Omental fat pad (tissue), 4 donors: ENCODE data around the gene ST6GALNAC6. TPM values are rescaled to one million over a fixed set of nuclear protein-coding genes. Genes with fewer than 3 reads are reported as not detected.
"Not testable (repeated sequence)": the region's sequence is repeated elsewhere in the genome, so short reads cannot be mapped to it uniquely, and the experiment has no call there.

Source experiments
- ATAC-seq: fragments of 150-250 bp; one replicate; pipeline ENCODE4 v1.9.1; 2016; ENCODE audit warnings: mild to moderate bottlenecking, moderate library complexity; ENCODE audit not compliant: low FRiP score
- DNase-seq: peaks from one replicate; pipeline ENCODE4 v3.0.0-alpha.2; 2019; ENCODE audit warnings: low spot score
- total RNA-seq, 4 donors: library from RNA; depleted of rRNA; stranded (reverse); fragments of >200 nt; gene quantifications; one replicate each; pipeline ENCODE4 v1.1.0, GENCODE V29; 2016
- TF ChIP-seq, protein P1 (sequence below), 3 donors: fragments of 450-650 bp; IDR thresholded peaks; one replicate each; pipeline ENCODE4 v1.5.1; 2016 to 2017; ENCODE audit warnings: antibody characterized with exemption in 3 of 3, mild to moderate bottlenecking in 3 of 3, moderate library complexity in 2 of 3

The ST6GALNAC6 gene
- total RNA-seq, 4 donors from 2014 or later = 138 to 213 (median 155) TPM

DNA sequence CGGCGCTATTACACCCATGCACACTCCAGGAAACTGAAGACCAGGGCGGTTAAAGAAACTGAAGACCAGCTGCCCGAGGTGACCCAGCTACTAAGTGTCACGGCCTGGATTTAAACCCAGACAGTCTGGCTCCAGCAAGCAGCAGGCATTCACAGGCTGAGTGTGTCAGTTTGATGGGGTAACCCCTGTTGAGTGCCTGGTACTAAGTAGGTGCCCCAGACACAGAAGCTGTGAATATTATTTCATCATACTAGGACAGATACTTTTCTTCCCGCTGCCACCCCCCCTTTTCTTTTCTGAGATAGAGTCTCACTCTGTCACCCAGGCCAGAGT is 52.3 kb downstream of the ST6GALNAC6 start:
- no peak for ATAC-seq
- no peak for DNase-seq
- TF ChIP-seq, protein P1, sequence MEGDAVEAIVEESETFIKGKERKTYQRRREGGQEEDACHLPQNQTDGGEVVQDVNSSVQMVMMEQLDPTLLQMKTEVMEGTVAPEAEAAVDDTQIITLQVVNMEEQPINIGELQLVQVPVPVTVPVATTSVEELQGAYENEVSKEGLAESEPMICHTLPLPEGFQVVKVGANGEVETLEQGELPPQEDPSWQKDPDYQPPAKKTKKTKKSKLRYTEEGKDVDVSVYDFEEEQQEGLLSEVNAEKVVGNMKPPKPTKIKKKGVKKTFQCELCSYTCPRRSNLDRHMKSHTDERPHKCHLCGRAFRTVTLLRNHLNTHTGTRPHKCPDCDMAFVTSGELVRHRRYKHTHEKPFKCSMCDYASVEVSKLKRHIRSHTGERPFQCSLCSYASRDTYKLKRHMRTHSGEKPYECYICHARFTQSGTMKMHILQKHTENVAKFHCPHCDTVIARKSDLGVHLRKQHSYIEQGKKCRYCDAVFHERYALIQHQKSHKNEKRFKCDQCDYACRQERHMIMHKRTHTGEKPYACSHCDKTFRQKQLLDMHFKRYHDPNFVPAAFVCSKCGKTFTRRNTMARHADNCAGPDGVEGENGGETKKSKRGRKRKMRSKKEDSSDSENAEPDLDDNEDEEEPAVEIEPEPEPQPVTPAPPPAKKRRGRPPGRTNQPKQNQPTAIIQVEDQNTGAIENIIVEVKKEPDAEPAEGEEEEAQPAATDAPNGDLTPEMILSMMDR (IDR thresholded peaks at IDR 0.05) = no peak

DNA sequence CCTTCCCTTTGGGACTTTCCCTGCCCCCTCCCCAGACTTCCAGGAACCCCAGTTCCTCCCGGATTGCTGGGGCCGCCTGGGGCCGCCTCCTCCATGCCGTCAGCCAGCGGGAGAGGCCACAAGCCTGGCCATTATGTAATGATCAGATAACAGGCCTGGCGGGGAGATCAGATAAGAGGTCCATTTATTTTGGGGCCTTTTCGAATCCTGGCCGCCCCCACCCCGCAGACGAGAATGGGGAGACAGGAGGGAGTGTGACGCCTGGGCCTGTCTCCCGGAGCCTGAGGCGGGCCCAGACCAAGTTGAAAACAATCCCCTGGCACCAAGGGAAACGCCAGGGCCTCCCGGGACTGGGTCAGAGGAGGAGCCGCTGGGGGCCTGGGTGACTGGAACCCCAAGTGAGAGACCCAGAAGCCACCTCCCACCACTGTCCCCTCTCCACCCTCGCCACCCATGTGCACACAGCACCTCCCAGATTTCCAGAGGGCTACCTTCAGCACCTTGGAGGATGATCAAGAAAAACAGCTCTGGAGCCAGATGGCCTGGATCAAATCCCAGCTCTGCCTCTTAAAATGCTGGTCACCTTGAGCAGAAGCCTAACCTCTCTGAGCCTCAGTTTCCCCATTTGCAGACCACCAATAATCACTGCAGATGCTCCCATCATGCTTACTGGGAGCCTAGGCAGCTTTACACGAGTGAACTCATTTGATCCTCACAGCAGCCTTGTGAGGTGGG is 52.8 kb downstream of the ST6GALNAC6 start:
- TF ChIP-seq, protein P1 (IDR thresholded peaks at IDR 0.05) = no peak
- ATAC-seq (no peak), DNase-seq (no peak)

DNA sequence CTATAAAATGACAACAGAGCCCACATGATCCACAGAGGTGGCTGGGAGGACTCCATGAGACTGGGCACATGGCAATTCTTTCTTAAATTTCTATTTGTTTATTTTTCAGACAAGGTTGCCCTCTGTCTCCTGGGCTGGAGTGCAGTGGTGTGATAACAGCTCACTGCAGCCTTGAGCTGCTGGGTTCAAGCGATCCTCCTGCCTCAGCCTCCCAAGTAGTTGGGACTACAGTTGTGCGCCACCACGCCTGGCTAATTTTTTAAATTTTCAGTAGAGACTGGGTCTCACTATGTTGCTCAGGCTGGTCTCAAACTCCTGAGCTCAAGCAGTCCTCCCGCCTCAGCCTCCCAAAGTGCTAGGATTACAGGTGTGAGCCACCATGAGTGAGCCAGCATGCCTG is 53.8 kb downstream of the ST6GALNAC6 start:
- DNase-seq, ATAC-seq: not testable (repeated sequence)

DNA sequence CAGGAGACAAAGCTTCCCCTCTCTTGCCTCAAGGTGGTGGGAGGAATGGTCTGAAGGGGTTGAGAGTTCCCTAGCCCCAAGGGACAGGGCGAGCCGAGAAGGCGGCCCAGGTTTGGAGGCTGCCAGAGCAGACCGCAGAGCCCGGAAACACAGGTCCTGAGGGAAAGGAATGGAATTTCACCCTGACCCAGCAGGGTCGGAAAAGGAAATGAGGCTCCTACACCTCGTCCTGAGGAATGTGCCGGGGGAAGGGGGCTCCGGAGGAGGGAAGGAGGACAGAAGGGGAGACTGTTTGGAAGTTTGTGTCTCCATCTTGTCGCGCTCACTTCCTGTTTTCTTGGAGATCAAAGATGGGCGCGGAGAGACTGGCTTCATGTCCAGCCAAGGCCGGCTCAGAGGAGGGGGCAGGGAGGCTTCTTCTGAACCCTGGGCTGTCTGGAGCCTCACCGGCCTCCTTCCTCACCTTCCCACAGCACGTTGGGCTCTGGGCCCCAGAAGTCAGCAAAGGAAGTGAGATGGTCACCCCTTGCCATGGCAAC is 54.5 kb downstream of the ST6GALNAC6 start:
- ATAC-seq = no peak
- no peak for DNase-seq
- TF ChIP-seq, protein P1 (IDR thresholded peaks at IDR 0.05) = no peak

DNA sequence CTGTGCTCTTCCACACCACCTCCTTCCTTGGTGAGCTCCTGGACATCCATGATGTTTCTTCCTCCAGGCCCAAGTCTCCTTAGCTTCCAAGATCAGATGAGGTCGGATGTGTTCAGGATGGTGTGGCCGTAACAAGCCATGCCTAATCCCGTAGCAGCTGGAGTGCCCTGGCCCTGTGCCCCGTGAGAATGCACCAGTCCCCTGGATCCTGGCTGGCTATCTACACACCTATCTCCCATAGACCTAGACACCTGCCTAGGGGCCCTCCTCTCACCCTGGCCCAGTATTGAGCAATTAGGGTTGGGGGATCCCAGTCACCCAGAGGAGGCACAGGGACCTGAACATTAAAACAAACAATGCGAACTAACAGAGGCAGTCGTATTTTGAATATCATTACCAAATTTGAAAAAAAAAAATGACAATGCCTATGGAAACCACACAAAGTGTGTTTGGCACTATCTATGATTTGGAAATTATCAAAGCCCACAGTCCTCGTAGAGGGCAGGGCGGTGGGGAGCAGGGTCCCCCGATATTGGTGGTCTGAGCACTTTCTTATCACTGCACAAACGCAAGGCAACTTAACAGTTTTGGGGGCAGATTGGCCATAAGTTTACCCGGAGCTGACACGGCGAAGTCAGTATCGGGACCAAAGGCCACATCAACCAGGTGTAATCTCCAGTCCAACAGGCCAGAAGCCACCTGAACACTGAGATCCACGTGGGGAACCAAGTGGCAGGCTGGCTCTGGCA is 58.1 kb downstream of the ST6GALNAC6 start:
- TF ChIP-seq, protein P1 (IDR thresholded peaks at IDR 0.05) = no peak
- ATAC-seq (no peak), DNase-seq (no peak)

DNA sequence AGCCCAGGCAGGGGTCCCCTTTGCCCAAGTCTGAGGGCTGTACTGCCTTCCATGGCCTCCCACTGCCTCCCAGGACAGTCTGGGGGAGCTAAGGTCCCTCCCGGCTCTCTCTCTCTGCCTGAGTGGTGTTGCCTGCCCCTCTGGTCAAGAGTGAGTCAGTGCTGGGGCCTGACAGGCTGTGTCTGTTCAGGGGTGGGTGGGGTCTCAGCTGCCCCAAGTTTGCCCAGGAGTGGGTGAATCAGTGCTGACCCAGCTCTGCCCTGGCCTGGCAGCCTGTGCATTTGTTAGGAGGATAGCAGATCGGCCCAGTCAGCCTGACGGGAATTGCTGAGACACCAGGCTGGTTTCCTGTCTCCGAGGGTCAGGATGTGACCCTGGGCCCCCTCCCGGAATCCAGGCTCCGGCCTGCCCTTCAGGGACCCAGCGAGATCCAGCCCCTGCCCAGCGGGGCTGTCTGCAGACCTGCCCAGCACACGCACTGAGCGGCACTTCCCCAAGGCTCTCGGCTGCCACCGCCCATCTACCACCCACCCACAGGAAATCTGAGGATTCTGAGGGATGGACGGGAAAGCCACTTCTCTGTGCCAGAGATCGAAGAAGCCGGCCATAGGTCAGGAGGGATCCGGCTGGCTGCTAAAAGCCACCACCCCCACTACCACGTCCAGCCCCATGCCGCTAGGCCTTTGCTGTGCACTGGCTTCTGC is 60.9 kb downstream of the ST6GALNAC6 start:
- peak; percentile 76 for DNase-seq
- peak; percentile 98 for ATAC-seq
- TF ChIP-seq, protein P1 (IDR thresholded peaks at IDR 0.05) = no peak

DNA sequence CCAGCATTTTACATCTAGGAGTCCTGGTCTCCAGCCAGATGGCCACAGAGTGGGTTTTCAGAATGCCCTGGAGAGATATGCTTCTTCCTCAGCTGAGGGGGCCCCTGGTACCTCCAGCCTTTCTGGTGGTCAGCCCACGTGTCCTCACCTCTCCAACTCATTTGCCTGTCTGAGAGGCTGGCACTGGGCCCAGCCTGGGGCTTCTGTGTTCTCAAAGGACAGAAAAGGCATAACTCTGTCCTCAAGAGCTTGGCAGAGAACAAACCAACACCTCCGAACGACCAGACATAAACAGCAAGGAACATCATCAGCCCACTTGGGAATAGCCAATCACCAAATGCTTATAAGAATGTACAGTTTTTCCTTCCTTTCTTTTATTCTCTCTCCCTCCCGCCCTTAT is 62.1 kb downstream of the ST6GALNAC6 start:
- DNase-seq (no peak), ATAC-seq (no peak)
- TF ChIP-seq, protein P1 (IDR thresholded peaks at IDR 0.05) = no peak

DNA sequence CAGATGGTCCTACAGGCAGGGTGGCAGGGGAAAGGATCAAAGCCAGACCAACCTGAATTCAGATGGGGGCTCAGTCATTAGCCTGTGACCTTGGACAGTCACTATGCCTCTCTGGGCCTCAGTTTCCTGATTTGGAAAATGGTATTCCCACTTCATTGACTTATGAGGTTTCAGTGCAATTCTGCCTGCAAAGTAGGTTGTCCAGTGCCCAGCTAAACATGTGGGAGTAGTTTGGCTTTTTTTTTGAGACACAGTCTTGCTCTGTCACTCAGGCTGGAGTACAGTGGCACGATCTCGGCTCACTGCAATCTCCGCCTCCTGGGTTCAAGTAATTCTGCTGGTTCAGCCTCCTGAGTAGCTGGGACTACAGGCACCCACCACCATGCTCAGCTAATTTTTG is 62.8 kb downstream of the ST6GALNAC6 start:
- DNase-seq, ATAC-seq: not testable (repeated sequence)
